Naive thymus-derived CD4-positive, alpha-beta T cell (primary cell): ENCODE results near the gene DOCK9. TPM values are rescaled to one million over a fixed set of nuclear protein-coding genes. Genes with fewer than 3 reads are reported as not detected.
"Not testable (repeated sequence)": the region's sequence is repeated elsewhere in the genome, so short reads cannot be mapped to it uniquely, and the experiment has no call there.

Experiments
- ATAC-seq: fragments of 150-1000 bp; cut with Tn5 transposase; 2 replicates; pipeline ENCODE4 v1.10.0; 2021; ENCODE audit warnings: mild to moderate bottlenecking, moderate library complexity
- CTCF ChIA-PET: fragments of 350-600 bp; sonication (Branson Sonifier 250); formaldehyde crosslinking; loops from one replicate; lab custom pipeline; 2021; ENCODE audit warnings: antibody characterized with exemption; lab: Charles Lee
- POLR2A ChIA-PET: fragments of 350-600 bp; sonication (Branson Sonifier 250); formaldehyde crosslinking; loops from one replicate; lab custom pipeline; 2021; ENCODE audit warnings: antibody characterized with exemption, inconsistent platforms; lab: Charles Lee
- DNase-seq, 9 donors: peaks; one replicate each; pipeline versions ENCODE4 v3.0.0 to v3.0.0-alpha.2; 2020 to 2022; ENCODE audit warnings: mixed read lengths in 1 of 9
- H3K27ac ChIP-seq: one replicate; pipeline ENCODE4 v1.7.0; 2013; ENCODE audit warnings: mild to moderate bottlenecking, low read depth, low read length, moderate library complexity
- H3K27me3 ChIP-seq, 2 donors: one replicate each; pipeline ENCODE4 v1.7.0; 2013; ENCODE audit warnings: low read length in 2 of 2, mild to moderate bottlenecking in 2 of 2, moderate library complexity in 2 of 2; ENCODE audit not compliant: control insufficient read depth in 2 of 2, insufficient read depth in 2 of 2
- H3K36me3 ChIP-seq, 3 experiments: 1 replicate in 2 of 3; 2 replicates in 1 of 3; pipeline ENCODE4 v1.7.0; 2013; ENCODE audit warnings: low read length in 3 of 3, mild to moderate bottlenecking in 3 of 3, moderate library complexity in 1 of 3; ENCODE audit not compliant: insufficient read depth in 3 of 3, control insufficient read depth in 2 of 3
- H3K4me1 ChIP-seq, 2 donors: one replicate each; pipeline ENCODE4 v1.7.0; 2013; ENCODE audit warnings: low read length in 2 of 2, mild to moderate bottlenecking in 2 of 2, moderate library complexity in 1 of 2; ENCODE audit not compliant: control insufficient read depth in 2 of 2, insufficient read depth in 2 of 2
- H3K4me3 ChIP-seq: 2 replicates; pipeline ENCODE4 v1.7.0; 2013; ENCODE audit warnings: mild to moderate bottlenecking, low read length
- H3K9me3 ChIP-seq, 3 experiments: 1 replicate in 2 of 3; 2 replicates in 1 of 3; pipeline ENCODE4 v1.7.0; 2013; ENCODE audit warnings: low read length in 3 of 3; ENCODE audit not compliant: control insufficient read depth in 2 of 3
- H3K27ac Mint-ChIP-seq, 9 donors: one replicate each; pipeline ENCODE4 v1.8.0; 2020 to 2022; ENCODE audit warnings: mixed read lengths in 9 of 9, mild to moderate bottlenecking in 8 of 9, moderate library complexity in 5 of 9, inconsistent platforms in 2 of 9
- H3K27me3 Mint-ChIP-seq, 5 donors: one replicate each; pipeline ENCODE4 v1.8.0; 2021 to 2022; ENCODE audit warnings: mixed read lengths in 5 of 5, mild to moderate bottlenecking in 1 of 5
- H3K36me3 Mint-ChIP-seq, 5 donors: one replicate each; pipeline ENCODE4 v1.8.0; 2020 to 2022; ENCODE audit warnings: mixed read lengths in 5 of 5, mild to moderate bottlenecking in 3 of 5, inconsistent platforms in 1 of 5
- H3K4me1 Mint-ChIP-seq, 7 donors: one replicate each; pipeline ENCODE4 v1.8.0; 2020 to 2022; ENCODE audit warnings: mixed read lengths in 7 of 7, mild to moderate bottlenecking in 3 of 7, inconsistent platforms in 1 of 7
- H3K4me3 Mint-ChIP-seq, 10 donors: one replicate each; pipeline ENCODE4 v1.8.0; 2020 to 2022; ENCODE audit warnings: mild to moderate bottlenecking in 10 of 10, mixed read lengths in 10 of 10, moderate library complexity in 6 of 10, inconsistent platforms in 2 of 10
- H3K9me3 Mint-ChIP-seq, 11 donors: one replicate each; pipeline ENCODE4 v1.8.0; 2020 to 2022; ENCODE audit warnings: mixed read lengths in 11 of 11, mild to moderate bottlenecking in 4 of 11, inconsistent platforms in 1 of 11, moderate library complexity in 1 of 11
- intact Hi-C, 2 donors: fragments of 100-400 bp; cut with micrococcal nuclease; formaldehyde crosslinking; loops; one replicate each; pipeline ENCODE4 v1.15.1; 2023
- polyA plus RNA-seq, 2 donors: library from polyadenylated mRNA; unstranded; fragments of 300-500 nt; fragmentation: Illumina TruSeq; gene quantifications; one replicate each; pipeline ENCODE4 v1.2.3, GENCODE V29; 2021
- total RNA-seq, 6 experiments: library from RNA in 5 of 6; stranded (reverse) in 5 of 6; gene quantifications; 1 replicate in 5 of 6; 2 replicates in 1 of 6; pipeline ENCODE4 v1.2.3 and lab custom pipeline; 2021 to 2026

The DOCK9 gene
- total and polyA plus RNA-seq, 7 experiments from 2014 or later = 22.2 to 214 (median 122) TPM

GRCh38 chr13:98820300-98820699 lies 157.6 kb downstream of the DOCK9 start:
- H3K27ac Mint-ChIP-seq = no peak overlapping the region
- Histone ChIP-seq H3K36me3 (peaks cover 0 to 66% (median 13%) of the 10 kb centered on the region in 3 experiments), H3K4me1 (no peaks in the 10 kb centered on the region), H3K9me3 (no peaks in the 10 kb centered on the region), H3K4me3 (no peak overlapping the region), H3K27me3 (no peaks in the 10 kb centered on the region), H3K27ac (no peak overlapping the region)
- no peak for DNase-seq
- no peaks in the 10 kb centered on the region for H3K27me3 Mint-ChIP-seq
- peaks cover 0 to 11% (median 4%) of the 10 kb centered on the region in 7 donors for H3K4me1 Mint-ChIP-seq
- ChIA-PET POLR2A (no interaction called here), CTCF (no interaction called here)
- H3K36me3 Mint-ChIP-seq = peaks cover 18 to 70% (median 34%) of the 10 kb centered on the region in 5 donors
- intact Hi-C loops = no loop called here
- no peak for ATAC-seq
- no peaks in the 10 kb centered on the region for H3K9me3 Mint-ChIP-seq
- H3K4me3 Mint-ChIP-seq = no peak overlapping the region

- CTCF ChIA-PET = no interaction called here
- peaks cover 0 to 59% (median 13%) of the 10 kb centered on the region in 3 experiments for H3K36me3 ChIP-seq
- intact Hi-C loops = no loop called here
These were observed 158.4 kb downstream of the DOCK9 start for GRCh38 chr13:98819382-98820010.

GRCh38 chr13:98816406-98816805 lies 161.5 kb downstream of the DOCK9 start:
- no peaks in the 10 kb centered on the region for H3K27me3 Mint-ChIP-seq
- H3K9me3 Mint-ChIP-seq = no peaks in the 10 kb centered on the region
- H3K4me3 Mint-ChIP-seq = no peak overlapping the region
- ChIA-PET POLR2A (no interaction called here), CTCF (no interaction called here)
- H3K4me1 Mint-ChIP-seq = peaks cover 0 to 6% (median 0%) of the 10 kb centered on the region in 7 donors
- Histone ChIP-seq H3K4me1 (no peaks in the 10 kb centered on the region), H3K27me3 (no peaks in the 10 kb centered on the region), H3K9me3 (no peaks in the 10 kb centered on the region), H3K27ac (no peak overlapping the region), H3K36me3 (peaks cover 0 to 32% (median 13%) of the 10 kb centered on the region in 3 experiments), H3K4me3 (no peak overlapping the region)
- intact Hi-C loops = no loop called here
- DNase-seq = no peak
- H3K27ac Mint-ChIP-seq = peak overlapping the region in 3 of 9 donors; percentile 15 to 71 (median 22)
- H3K36me3 Mint-ChIP-seq = peaks cover 6 to 37% (median 15%) of the 10 kb centered on the region in 5 donors
- no peak for ATAC-seq

More at GRCh38 chr13:98819382-98820010, 158.4 kb downstream of the DOCK9 start:
- Histone ChIP-seq H3K27ac (no peak overlapping the region), H3K27me3 (no peaks in the 10 kb centered on the region), H3K4me3 (no peak overlapping the region), H3K9me3 (no peaks in the 10 kb centered on the region), H3K4me1 (no peaks in the 10 kb centered on the region)
- Mint-ChIP-seq H3K27ac (no peak overlapping the region), H3K36me3 (peaks cover 13 to 63% (median 29%) of the 10 kb centered on the region in 5 donors), H3K9me3 (no peaks in the 10 kb centered on the region), H3K4me1 (peaks cover 0 to 6% (median 0%) of the 10 kb centered on the region in 7 donors), H3K4me3 (no peak overlapping the region), H3K27me3 (no peaks in the 10 kb centered on the region)
- ATAC-seq (no peak), DNase-seq (no peak)
- POLR2A ChIA-PET = no interaction called here

- Histone ChIP-seq H3K36me3 (peaks cover 0 to 34% (median 9%) of the 10 kb centered on the region in 3 experiments), H3K4me1 (no peaks in the 10 kb centered on the region), H3K27ac (no peak overlapping the region), H3K4me3 (no peak overlapping the region), H3K9me3 (no peaks in the 10 kb centered on the region), H3K27me3 (no peaks in the 10 kb centered on the region)
- DNase-seq = no peak
- ChIA-PET CTCF (no interaction called here), POLR2A (no interaction called here)
- Mint-ChIP-seq H3K36me3 (peaks cover 18 to 32% (median 22%) of the 10 kb centered on the region in 5 donors), H3K27ac (peak overlapping the region in 1 of 9 donors; percentile 18), H3K4me3 (no peak overlapping the region), H3K9me3 (peaks cover 0 to 2% (median 0%) of the 10 kb centered on the region in 11 donors), H3K27me3 (no peaks in the 10 kb centered on the region), H3K4me1 (peaks cover 0 to 6% (median 0%) of the 10 kb centered on the region in 7 donors)
- no peak for ATAC-seq
- intact Hi-C loops = no loop called here
These were observed 163.9 kb downstream of the DOCK9 start for GRCh38 chr13:98813993-98814392.

- H3K4me3 ChIP-seq, H3K27ac Mint-ChIP-seq, ATAC-seq, H3K9me3 ChIP-seq, H3K27me3 ChIP-seq, POLR2A ChIA-PET, H3K9me3 Mint-ChIP-seq, H3K4me1 Mint-ChIP-seq, H3K4me1 ChIP-seq, DNase-seq, CTCF ChIA-PET, H3K27me3 Mint-ChIP-seq, H3K4me3 Mint-ChIP-seq, H3K27ac ChIP-seq, intact Hi-C loops: not testable (repeated sequence)
- H3K36me3 ChIP-seq = peaks cover 0 to 40% (median 9%) of the 10 kb centered on the region in 3 experiments
- peaks cover 22 to 45% (median 30%) of the 10 kb centered on the region in 5 donors for H3K36me3 Mint-ChIP-seq
These were observed 165.6 kb downstream of the DOCK9 start for GRCh38 chr13:98812186-98812790.

DNA sequence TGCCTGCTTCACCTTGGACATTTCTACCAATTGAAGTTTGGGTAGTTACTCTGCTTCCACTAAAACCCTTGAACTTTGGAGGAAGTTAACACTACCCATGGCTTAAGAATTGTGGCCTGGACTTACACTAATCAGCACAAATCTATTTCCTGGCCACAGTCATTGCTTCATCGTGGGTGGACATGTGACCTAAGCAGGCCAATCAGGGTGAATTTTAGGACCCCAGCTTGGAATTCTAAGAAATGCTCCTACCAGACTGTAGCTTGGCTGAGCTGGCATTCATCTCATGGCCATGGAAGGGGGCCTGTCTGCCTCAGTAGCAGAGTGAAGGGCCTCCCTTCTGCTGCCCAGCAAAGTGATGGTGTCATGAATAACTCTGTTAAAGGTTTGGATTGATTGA lies 167.1 kb downstream of the DOCK9 start:
- Histone ChIP-seq H3K36me3 (peaks cover 0 to 44% (median 3%) of the 10 kb centered on the region in 3 experiments), H3K4me3 (no peak overlapping the region), H3K27me3 (no peaks in the 10 kb centered on the region), H3K27ac (no peak overlapping the region), H3K4me1 (no peaks in the 10 kb centered on the region), H3K9me3 (no peaks in the 10 kb centered on the region)
- H3K9me3 Mint-ChIP-seq = peaks cover 0 to 2% (median 0%) of the 10 kb centered on the region in 11 donors
- no peak for ATAC-seq
- ChIA-PET CTCF (no interaction called here), POLR2A (no interaction called here)
- peaks cover 0 to 4% (median 0%) of the 10 kb centered on the region in 7 donors for H3K4me1 Mint-ChIP-seq
- intact Hi-C loops = no loop called here
- peak overlapping the region in 1 of 9 donors; percentile 19 for H3K27ac Mint-ChIP-seq
- H3K4me3 Mint-ChIP-seq = no peak overlapping the region
- H3K36me3 Mint-ChIP-seq = peaks cover 16 to 40% (median 30%) of the 10 kb centered on the region in 5 donors
- DNase-seq = no peak
- H3K27me3 Mint-ChIP-seq = no peaks in the 10 kb centered on the region
